T-cell (primary cell): Measurements from ENCODE around the gene SDC1. TPM values are rescaled to one million over a fixed set of nuclear protein-coding genes. Genes with fewer than 3 reads are reported as not detected.

Experiments used
- ATAC-seq, 4 experiments: fragments of 200-7000 bp in 3 of 4; fragments of 150-1000 bp in 1 of 4; cut with Tn5 transposase; replicated peaks in 1 of 4; 1 replicate in 3 of 4; 2 replicates in 1 of 4; pipeline ENCODE4 v1.10.0; 2021; ENCODE audit warnings: moderate library complexity in 3 of 4, mild to moderate bottlenecking in 2 of 4, moderate number of reproducible peaks in 1 of 4
- CTCF ChIA-PET, 2 donors: fragments of 300-600 bp; sonication (Branson Sonifier 250); formaldehyde crosslinking; loops; one replicate each; lab custom pipeline; 2022; ENCODE audit warnings: antibody characterized with exemption in 2 of 2; lab: Charles Lee
- POLR2A ChIA-PET, 2 donors: fragments of 300-600 bp; sonication (Branson Sonifier 250); formaldehyde crosslinking; loops; one replicate each; lab custom pipeline; 2022; ENCODE audit warnings: antibody characterized with exemption in 2 of 2; lab: Charles Lee
- DNase-seq, 35 experiments: peaks; one replicate each; pipeline versions ENCODE4 v3.0.0 to v3.0.0-alpha.2; 2013 to 2023
- H3K27ac ChIP-seq: one replicate; pipeline ENCODE4 v1.5.1; 2013; ENCODE audit warnings: low read length
- H3K27me3 ChIP-seq, 2 experiments: replicated peaks in 1 of 2; 1 replicate in 1 of 2; 2 replicates in 1 of 2; pipeline versions ENCODE4 v1.6.1 to v1.7.0; 2013; ENCODE audit warnings: low read length in 1 of 2, mixed read lengths in 1 of 2; ENCODE audit not compliant: control insufficient read depth in 2 of 2, insufficient read depth in 2 of 2; ENCODE audit errors: extremely low read depth in 1 of 2
- H3K36me3 ChIP-seq, 2 donors: 1 replicate in 1 of 2; 2 replicates in 1 of 2; pipeline versions ENCODE4 v1.6.1 to v1.7.0; 2013; ENCODE audit warnings: low read length in 1 of 2; ENCODE audit not compliant: control insufficient read depth in 2 of 2, insufficient read depth in 1 of 2; ENCODE audit errors: extremely low read depth in 1 of 2
- H3K4me1 ChIP-seq, 2 experiments: 1 replicate in 1 of 2; 2 replicates in 1 of 2; pipeline versions ENCODE4 v1.6.1 to v1.7.0; 2013; ENCODE audit warnings: low read length in 2 of 2, mixed read lengths in 1 of 2; ENCODE audit not compliant: insufficient read depth in 2 of 2, control insufficient read depth in 1 of 2; ENCODE audit errors: extremely low read depth in 1 of 2
- H3K4me3 ChIP-seq, 2 donors: 1 replicate in 1 of 2; 2 replicates in 1 of 2; pipeline versions ENCODE4 v1.5.1 to v1.7.0; 2013; ENCODE audit warnings: mild to moderate bottlenecking in 2 of 2, low read length in 1 of 2, moderate library complexity in 1 of 2; ENCODE audit not compliant: control insufficient read depth in 1 of 2; ENCODE audit errors: extremely low read depth in 1 of 2
- H3K9me3 ChIP-seq: 2 replicates; pipeline ENCODE4 v1.7.0; 2013
- H3K27ac Mint-ChIP-seq, 2 donors: one replicate each; pipeline ENCODE4 v1.8.0; 2020 to 2021; ENCODE audit warnings: mild to moderate bottlenecking in 2 of 2, mixed read lengths in 2 of 2
- H3K27me3 Mint-ChIP-seq, 2 donors: one replicate each; pipeline ENCODE4 v1.8.0; 2021 to 2022; ENCODE audit warnings: mixed read lengths in 2 of 2
- H3K36me3 Mint-ChIP-seq: one replicate; pipeline ENCODE4 v1.8.0; 2021; ENCODE audit warnings: mixed read lengths
- H3K4me1 Mint-ChIP-seq, 3 donors: one replicate each; pipeline ENCODE4 v1.8.0; 2020 to 2022; ENCODE audit warnings: mixed read lengths in 3 of 3, mild to moderate bottlenecking in 1 of 3
- H3K4me3 Mint-ChIP-seq, 3 donors: one replicate each; pipeline ENCODE4 v1.8.0; 2020 to 2022; ENCODE audit warnings: mild to moderate bottlenecking in 3 of 3, mixed read lengths in 3 of 3, moderate library complexity in 3 of 3
- H3K9me3 Mint-ChIP-seq, 3 donors: one replicate each; pipeline ENCODE4 v1.8.0; 2020 to 2022; ENCODE audit warnings: mixed read lengths in 3 of 3
- WGBS: methylation state at CpG from one replicate; pipeline ENCODE4 v1.1.5; 2013; ENCODE audit warnings: missing lambda C conversion rate; ENCODE audit not compliant: insufficient coverage; 5-methylcytosine and 5-hydroxymethylcytosine counted together
- total RNA-seq, 35 experiments: library from RNA in 6 of 35; stranded (reverse) in 6 of 35; fragments of 120-200 nt in 1 of 35; gene quantifications; one replicate each; pipeline versions ENCODE4 v1.2.1 to v1.2.4 and lab custom pipeline; 2013 to 2026

The SDC1 gene
- total RNA-seq, 5 donors from 2014 or later (not counting 1 experiment from before 2014, with no cell fraction given), result 0.82 to 1.2 (median 0.99) TPM; not detected in 2

DNA sequence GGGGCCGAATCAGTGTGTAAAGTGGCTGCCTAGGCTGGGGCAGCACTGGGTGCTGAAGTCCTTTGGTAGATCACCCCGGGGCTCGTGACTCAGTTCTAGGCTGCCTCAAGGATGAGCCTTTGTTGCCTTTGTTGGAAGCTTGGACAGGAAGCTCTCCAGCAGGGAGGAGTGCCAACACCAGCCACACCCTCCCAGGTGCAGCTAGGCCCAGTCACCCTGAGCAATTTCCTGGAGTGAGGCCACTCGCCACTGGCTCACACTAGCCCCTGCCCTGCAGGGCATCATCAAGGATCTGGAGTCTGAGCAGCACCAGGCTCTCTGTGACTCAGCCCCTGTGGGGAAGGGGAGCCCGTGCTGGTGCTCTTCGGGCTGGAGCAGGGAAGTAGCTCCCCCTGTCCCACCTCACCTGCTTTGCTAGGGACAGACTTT, 6.7 kb upstream of the SDC1 start:
- Histone ChIP-seq H3K27me3 (peaks cover 3 to 36% of the 10 kb centered on the region in 2 experiments), H3K4me3 (no peak overlapping the region), H3K4me1 (no peaks in the 10 kb centered on the region), H3K36me3 (no peaks in the 10 kb centered on the region), H3K27ac (no peak overlapping the region), H3K9me3 (no peaks in the 10 kb centered on the region)
- Mint-ChIP-seq H3K27ac (no peak overlapping the region), H3K36me3 (no peaks in the 10 kb centered on the region), H3K27me3 (peaks cover 31 to 53% of the 10 kb centered on the region in 2 donors), H3K9me3 (no peaks in the 10 kb centered on the region), H3K4me1 (no peaks in the 10 kb centered on the region), H3K4me3 (no peak overlapping the region)
- DNase-seq, result no peak
- ATAC-seq, result no peak
- whole genome bisulfite sequencing, result 81% methylated on average over 4 of the region's 6 CpGs
- ChIA-PET POLR2A (no interaction called here), CTCF (no interaction called here)

DNA sequence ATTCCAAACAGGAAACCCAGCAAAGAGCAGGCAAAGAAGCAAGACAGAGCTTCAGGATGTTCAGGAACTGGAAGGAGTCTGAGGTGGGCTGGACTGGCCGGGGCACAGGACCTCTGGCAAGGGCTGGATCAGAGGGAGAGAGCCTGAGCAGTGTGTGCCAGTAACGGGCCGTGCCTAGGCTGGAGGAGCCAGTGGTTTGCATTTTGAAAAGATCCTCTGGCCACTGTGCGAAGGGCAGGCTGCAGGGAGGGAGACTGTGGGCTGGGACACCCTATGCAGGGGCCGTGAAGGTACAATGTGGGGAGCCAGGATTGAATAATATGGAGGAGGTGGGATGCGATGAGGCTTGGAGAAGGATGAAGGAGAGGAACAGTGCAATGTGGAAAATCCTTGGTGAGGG, 6.2 kb upstream of the SDC1 start:
- no peak overlapping the region for H3K4me3 Mint-ChIP-seq
- H3K36me3 Mint-ChIP-seq, result no peaks in the 10 kb centered on the region
- H3K27ac ChIP-seq, result no peak overlapping the region
- H3K27me3 Mint-ChIP-seq, result peaks cover 27 to 55% of the 10 kb centered on the region in 2 donors
- H3K9me3 ChIP-seq, result no peaks in the 10 kb centered on the region
- no peak for DNase-seq
- no peak overlapping the region for H3K4me3 ChIP-seq
- H3K36me3 ChIP-seq, result no peaks in the 10 kb centered on the region
- no peaks in the 10 kb centered on the region for H3K4me1 Mint-ChIP-seq
- peaks cover 3 to 39% of the 10 kb centered on the region in 2 experiments for H3K27me3 ChIP-seq
- ATAC-seq, result no peak
- no peaks in the 10 kb centered on the region for H3K9me3 Mint-ChIP-seq
- H3K4me1 ChIP-seq, result no peaks in the 10 kb centered on the region
- POLR2A ChIA-PET, result no interaction called here
- CTCF ChIA-PET, result no interaction called here
- peak overlapping the region in 1 of 2 donors; percentile 58 for H3K27ac Mint-ChIP-seq
- 75% methylated on average over 6 of the region's 6 CpGs for WGBS

DNA sequence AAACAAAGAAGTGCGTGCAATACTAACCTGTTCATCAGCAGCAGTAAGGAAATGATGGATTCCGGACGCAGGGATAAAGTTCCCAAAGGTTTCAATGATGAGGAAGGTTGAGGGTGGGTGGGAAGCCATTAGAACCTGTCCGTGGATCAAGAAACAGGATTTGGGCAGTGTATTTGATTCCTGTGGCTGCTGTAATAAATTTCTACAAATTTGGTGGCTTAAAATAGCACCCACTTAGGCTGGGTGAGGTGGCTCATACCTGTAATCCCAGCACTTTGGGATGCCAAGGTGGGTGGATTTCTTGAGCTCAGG, 5.1 kb upstream of the SDC1 start:
- H3K9me3 Mint-ChIP-seq, result no peaks in the 10 kb centered on the region
- no peak for DNase-seq

DNA sequence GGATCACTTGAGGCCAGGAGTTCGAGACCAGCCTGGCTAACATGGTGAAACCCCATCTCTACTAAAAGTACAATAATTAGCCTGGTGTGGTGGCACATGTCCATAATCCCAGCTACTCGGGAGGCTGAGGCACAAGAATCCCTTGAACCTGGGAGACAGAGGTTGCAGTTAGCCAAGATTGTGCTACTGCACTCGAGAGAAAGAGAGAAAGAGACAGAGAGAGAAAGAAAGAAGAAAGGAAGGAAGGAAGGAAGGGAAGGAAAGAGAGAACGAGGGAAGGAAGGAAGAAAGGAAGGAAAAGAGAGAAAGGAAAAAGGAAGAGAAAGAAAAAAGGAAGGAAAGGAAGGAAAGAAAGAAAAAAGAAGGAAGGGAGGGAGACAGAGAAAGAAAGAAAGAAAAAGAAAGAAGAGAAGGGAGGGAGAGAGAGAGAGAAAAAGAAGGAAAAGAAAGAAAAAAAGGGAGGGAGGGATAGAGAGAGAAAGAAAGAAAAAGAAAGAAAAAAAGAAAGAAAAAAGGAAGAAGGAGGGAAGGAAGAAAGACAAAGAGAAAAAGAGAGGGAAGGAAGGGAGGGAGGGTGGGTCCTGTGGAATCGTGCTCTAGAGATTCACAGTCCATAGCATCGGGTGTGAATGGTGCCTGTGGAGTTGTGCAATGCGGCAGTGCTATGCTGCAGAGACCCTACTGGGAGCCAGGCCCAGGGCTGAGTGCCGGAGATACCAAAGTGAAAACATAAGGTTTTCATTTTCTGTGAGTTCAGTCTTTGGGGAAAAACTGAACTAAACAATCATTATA, 4.6 kb upstream of the SDC1 start:
- H3K27ac Mint-ChIP-seq, result no peak overlapping the region

More for the DNA sequence above, 5.1 kb upstream of the SDC1 start:
- Mint-ChIP-seq H3K27ac (no peak overlapping the region), H3K36me3 (no peaks in the 10 kb centered on the region), H3K4me1 (peaks cover 0 to 5% (median 4%) of the 10 kb centered on the region in 3 donors), H3K4me3 (no peak overlapping the region), H3K27me3 (peaks cover 31 to 59% of the 10 kb centered on the region in 2 donors)
- no peak overlapping the region for H3K4me3 ChIP-seq
- peaks cover 0 to 8% of the 10 kb centered on the region in 2 experiments for H3K4me1 ChIP-seq
- 80% methylated on average over 2 of the region's 4 CpGs for WGBS
- H3K27ac ChIP-seq, result no peak overlapping the region
- H3K36me3 ChIP-seq, result no peaks in the 10 kb centered on the region
- ChIA-PET CTCF (interaction anchor here in 1 of 2 donors (0.9 kb wide), 1 partner anchor 8 kb away, joined by 3 read pairs; no protein-coding TSS in a partner anchor), POLR2A (no interaction called here)
- H3K9me3 ChIP-seq, result no peaks in the 10 kb centered on the region
- peaks cover 3 to 46% of the 10 kb centered on the region in 2 experiments for H3K27me3 ChIP-seq
- no peak for ATAC-seq

DNA sequence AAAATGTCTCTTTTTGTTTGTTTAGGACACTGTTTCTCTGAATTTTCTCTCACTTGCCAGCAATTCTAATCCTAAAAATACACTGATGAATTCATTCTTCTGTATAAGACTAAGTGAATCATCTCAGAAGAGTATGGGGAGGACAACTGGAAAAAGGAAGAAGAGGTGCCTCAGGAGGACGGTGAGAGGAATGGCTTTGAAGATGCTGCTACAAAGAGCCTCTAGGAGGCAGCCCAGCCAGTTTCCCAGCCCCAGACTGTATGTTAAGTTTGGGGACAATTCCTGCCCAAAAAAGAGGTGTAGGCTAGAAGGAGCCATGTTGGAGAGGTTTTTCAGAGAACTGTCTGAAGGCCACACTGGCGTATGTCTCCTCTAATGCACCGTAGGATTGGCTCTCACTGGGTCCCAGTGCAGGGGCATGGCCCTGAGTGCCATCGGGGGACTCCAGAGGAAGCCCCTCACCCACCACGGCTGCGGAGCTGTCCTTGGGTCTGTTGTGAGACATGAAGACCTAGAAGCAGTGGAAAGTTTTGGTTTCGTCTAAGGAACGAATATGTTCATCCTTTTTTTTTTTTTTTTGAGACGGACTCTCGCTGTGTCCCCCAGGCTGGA, 3.1 kb upstream of the SDC1 start:
- peaks cover 0 to 6% (median 5%) of the 10 kb centered on the region in 3 donors for H3K4me1 Mint-ChIP-seq
- ChIA-PET POLR2A (no interaction called here), CTCF (no interaction called here)
- no peaks in the 10 kb centered on the region for H3K36me3 Mint-ChIP-seq
- Histone ChIP-seq H3K27ac (no peak overlapping the region), H3K9me3 (no peaks in the 10 kb centered on the region), H3K36me3 (no peaks in the 10 kb centered on the region), H3K4me1 (peaks cover 0 to 20% of the 10 kb centered on the region in 2 experiments), H3K4me3 (no peak overlapping the region), H3K27me3 (peaks cover 3 to 52% of the 10 kb centered on the region in 2 experiments)
- no peak overlapping the region for H3K27ac Mint-ChIP-seq
- H3K9me3 Mint-ChIP-seq, result no peaks in the 10 kb centered on the region
- no peak overlapping the region for H3K4me3 Mint-ChIP-seq
- DNase-seq, result no peak
- ATAC-seq, result no peak
- peaks cover 31 to 55% of the 10 kb centered on the region in 2 donors for H3K27me3 Mint-ChIP-seq
- 84% methylated on average over 8 of the region's 10 CpGs for WGBS

More for the DNA sequence above, 4.6 kb upstream of the SDC1 start:
- WGBS, result 56% methylated on average over 4 of the region's 8 CpGs
- peaks cover 0 to 5% (median 4%) of the 10 kb centered on the region in 3 donors for H3K4me1 Mint-ChIP-seq
- Histone ChIP-seq H3K27me3 (peaks cover 3 to 49% of the 10 kb centered on the region in 2 experiments), H3K4me1 (peaks cover 0 to 11% of the 10 kb centered on the region in 2 experiments), H3K9me3 (no peaks in the 10 kb centered on the region), H3K4me3 (no peak overlapping the region), H3K27ac (no peak overlapping the region), H3K36me3 (no peaks in the 10 kb centered on the region)
- peaks cover 31 to 56% of the 10 kb centered on the region in 2 donors for H3K27me3 Mint-ChIP-seq
- no peaks in the 10 kb centered on the region for H3K36me3 Mint-ChIP-seq
- ChIA-PET CTCF (interaction anchor here in 1 of 2 donors (0.9 kb wide), 1 partner anchor 8 kb away, joined by 3 read pairs; no protein-coding TSS in a partner anchor), POLR2A (no interaction called here)
- no peaks in the 10 kb centered on the region for H3K9me3 Mint-ChIP-seq
- DNase-seq (no peak), ATAC-seq (no peak)
- no peak overlapping the region for H3K4me3 Mint-ChIP-seq

DNA sequence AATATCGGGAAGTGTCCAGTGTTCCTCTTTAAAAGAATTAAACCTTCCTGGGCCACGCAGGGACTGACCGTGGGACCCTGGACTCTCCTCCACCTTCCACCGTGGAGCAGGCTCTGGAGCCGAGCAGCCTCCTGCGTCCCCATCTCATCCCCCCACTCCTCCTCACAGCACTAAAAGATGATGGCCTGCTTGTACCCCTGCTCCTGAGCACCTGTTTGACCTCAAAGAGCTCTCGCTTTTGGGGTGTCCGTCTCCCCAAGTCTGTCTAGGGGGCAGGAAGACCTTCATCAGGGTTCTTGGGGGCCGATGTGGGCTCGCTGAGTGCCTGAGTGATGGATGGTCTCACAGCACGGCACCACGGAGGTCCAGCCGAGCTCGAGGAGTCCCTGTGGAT, 1.2 kb upstream of the SDC1 start:
- Mint-ChIP-seq H3K4me3 (peak overlapping the region in 2 of 3 donors; percentile 41 to 66), H3K36me3 (no peaks in the 10 kb centered on the region), H3K4me1 (peaks cover 0 to 12% (median 10%) of the 10 kb centered on the region in 3 donors), H3K9me3 (no peaks in the 10 kb centered on the region), H3K27me3 (peaks cover 36 to 68% of the 10 kb centered on the region in 2 donors), H3K27ac (no peak overlapping the region)
- DNase-seq, result no peak
- H3K27ac ChIP-seq, result no peak overlapping the region
- ATAC-seq, result no peak
- ChIA-PET POLR2A (no interaction called here), CTCF (no interaction called here)
- H3K36me3 ChIP-seq, result no peaks in the 10 kb centered on the region
- WGBS, result 90% methylated on average over 8 of the region's 14 CpGs
- H3K9me3 ChIP-seq, result no peaks in the 10 kb centered on the region
- peaks cover 7 to 57% of the 10 kb centered on the region in 2 experiments for H3K27me3 ChIP-seq
- peaks cover 0 to 21% of the 10 kb centered on the region in 2 experiments for H3K4me1 ChIP-seq
- no peak overlapping the region for H3K4me3 ChIP-seq
